GM19395 (cell line): ENCODE data around the gene CDR2L.
A peak's percentile ranks its signal among the peaks of the same experiment; 100 is the strongest.
"Not testable (repeated sequence)": the region's sequence is repeated elsewhere in the genome, so short reads cannot be mapped to it uniquely, and the experiment has no call there.

ENCODE experiments used
- ATAC-seq: cut with Tn5 transposase; IDR thresholded peaks from one replicate; pipeline ENCODE4 v1.9.1; 2021; ENCODE audit warnings: mild to moderate bottlenecking, moderate library complexity; ENCODE audit not compliant: unreplicated experiment

The CDR2L gene

DNA sequence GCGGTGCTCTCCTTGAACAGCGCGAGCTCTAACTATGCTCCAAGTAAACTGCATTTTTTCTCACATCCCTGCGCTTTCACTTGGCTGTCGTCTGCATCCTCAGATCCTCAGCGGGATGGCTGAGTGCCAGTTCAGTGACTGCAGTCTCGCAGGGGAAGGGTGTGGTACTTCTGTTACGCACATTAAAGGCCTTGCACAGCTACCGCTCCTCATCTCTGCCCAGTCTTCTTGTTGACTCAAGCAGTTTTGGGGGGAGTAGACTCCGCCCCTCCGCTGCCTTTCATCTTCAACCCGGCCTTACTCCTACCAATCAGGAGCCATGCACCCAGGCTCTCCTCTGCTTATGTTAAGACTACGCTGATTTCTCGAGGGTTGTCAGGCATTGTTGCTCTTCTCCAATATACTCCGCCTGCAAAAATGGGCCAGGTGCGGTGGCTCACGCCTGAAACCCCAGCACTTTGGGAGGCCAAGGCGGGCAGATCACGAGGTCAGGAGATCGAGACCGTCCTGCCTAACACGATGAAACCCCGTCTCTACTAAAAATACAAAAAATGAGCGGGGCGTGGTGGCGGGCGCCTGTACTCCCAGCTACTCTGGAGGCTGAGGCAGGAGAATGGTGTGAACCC, 49.3 kb downstream of the CDR2L start:
- no peak for ATAC-seq

GRCh38 chr17:75039238-75039637, 51.8 kb downstream of the CDR2L start:
- ATAC-seq, result no peak

DNA sequence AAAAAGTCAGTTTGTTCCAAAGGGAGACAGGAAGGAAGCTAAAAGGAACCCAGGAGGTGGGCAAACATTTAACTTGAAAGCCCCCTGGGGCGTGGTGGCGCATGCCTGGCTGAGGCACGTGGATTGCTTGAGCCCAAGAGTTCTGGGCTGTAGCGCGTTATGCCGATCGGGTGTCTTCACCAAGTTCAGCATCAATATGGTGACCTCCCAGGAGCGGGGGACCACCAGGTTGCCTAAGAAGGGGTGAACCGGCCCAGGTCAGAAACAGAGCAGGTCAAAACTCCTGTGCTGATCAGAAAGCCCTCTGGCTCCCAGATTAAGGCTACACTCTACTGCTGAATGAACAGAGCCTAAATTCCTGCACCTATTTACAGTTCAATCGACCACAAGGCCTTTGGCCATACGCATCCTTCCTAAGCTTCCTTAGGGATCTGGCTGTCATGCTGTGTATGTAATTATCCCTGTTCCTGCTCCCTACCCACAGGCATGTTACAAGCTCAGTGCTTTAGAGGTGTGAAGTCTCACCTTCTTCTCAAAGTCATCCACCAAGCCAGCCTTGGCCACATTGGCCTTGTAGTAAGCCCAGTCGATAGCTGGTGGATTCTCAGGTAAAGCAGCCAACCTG, 54.3 kb downstream of the CDR2L start:
- no peak for ATAC-seq

GRCh38 chr17:75043789-75044188, 56.4 kb downstream of the CDR2L start:
- ATAC-seq, result not testable (repeated sequence)

- no peak for ATAC-seq
These were observed 57.3 kb downstream of the CDR2L start for GRCh38 chr17:75044716-75045115.

- not testable (repeated sequence) for ATAC-seq
These were observed 58.5 kb downstream of the CDR2L start for GRCh38 chr17:75045946-75046406.

DNA sequence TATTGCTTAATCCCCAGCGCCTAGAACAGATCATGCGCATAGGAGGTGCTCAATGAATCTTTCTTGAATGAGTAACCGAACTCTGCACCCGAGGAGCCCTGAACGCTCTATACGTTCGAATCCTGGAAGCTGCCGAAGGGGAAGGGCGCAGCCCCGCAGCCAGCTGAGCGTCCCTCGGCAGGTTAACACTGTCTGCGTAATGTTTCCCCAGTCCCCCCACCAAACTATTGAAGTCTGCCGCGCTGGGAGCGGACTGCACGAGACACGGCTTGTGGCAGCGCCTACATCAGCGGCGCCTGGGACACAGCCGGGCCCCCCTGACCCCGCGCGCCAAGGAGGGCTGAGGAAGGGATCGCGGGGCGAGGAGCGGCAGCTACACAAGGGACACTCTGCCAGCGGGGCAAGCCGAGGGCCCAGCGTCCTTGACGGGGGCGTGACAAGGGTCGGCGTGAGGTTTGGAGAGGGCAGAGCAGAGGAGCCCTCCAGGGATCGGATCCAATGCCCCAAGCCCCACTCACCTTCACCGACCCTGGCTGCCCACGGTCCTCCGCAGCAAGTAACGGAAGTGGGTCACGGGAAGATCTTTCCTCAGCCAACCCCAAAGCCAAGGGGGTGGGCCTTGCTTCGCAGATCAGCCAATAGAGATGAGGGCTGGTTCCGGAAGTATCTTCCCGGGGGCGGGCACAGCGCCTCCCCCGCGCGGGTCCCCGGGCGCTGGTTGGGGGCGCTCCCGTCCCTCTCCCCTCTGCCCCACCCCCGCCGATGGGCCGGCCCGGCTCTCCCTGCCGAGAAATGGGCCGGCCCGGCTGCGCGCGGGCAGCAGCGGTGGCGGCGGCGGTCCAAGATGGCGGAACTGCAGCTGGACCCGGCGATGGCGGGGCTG, 59.2 kb downstream of the CDR2L start, which contains the start of the genes ATP5PD and KCTD2:
TSS of gene ATP5PD (minus strand) at position 563 of the 883 bp plus-strand sequence. CDS start 4,319 bp downstream, outside the sequence.
TSS of gene KCTD2 (plus strand) at position 819 of the 883 bp plus-strand sequence. CDS start at position 845, 26 bp downstream.
- peak; percentile 95 for ATAC-seq

GRCh38 chr17:75047398-75048098, 60.1 kb downstream of the CDR2L start:
- peak; percentile 20 for ATAC-seq

DNA sequence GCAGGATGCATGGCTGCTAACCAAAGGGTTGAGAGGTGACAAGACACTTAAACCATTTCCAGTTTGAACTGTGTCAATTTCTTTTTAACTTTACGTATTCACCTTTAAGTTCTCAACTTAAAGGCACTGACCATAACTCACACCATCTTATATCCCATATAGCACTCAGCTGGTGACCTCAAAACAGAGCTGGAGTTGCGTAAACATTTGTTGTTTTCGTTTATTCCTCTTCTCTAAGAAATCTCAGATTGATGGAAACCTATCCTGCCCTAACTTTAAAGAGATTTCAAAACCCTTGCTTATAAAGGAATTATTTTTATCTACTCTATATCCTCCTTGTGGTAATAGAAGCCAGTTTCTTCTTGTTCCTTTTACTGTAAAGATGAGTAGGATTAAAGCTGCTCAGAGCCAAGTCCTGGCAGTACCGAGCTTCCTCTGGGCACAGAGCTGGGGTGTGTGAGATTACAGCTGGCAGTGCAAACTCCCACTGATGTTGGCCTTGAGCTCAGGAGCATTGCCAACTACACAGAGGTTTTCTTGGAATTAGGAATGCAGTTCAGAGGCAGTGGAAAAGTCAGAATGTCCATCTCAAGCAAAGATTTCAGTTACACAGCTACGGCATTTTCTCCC, 60.9 kb downstream of the CDR2L start:
- no peak for ATAC-seq

- no peak for ATAC-seq
These were observed 61.6 kb downstream of the CDR2L start for GRCh38 chr17:75049057-75049456.

DNA sequence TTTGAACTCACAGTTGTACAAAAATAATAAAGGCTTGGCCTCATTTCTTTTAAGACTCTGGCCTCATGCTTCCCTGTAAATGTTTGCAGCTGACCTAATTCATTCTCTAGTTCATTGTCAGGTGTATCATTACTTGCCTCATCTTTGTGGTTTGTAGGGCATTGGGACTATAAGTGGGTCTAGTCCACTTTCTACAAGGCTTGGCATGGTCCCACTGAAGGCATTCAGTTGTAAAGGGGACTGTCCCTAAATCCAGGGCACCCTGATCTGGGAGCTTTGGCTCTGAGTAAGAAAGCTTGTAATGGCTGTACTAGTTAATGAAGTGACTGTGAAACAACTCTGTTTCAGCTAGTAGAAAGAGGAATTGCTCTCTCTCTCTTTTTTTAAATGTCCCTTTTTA, 62.3 kb downstream of the CDR2L start:
- ATAC-seq, result no peak

- no peak for ATAC-seq
These were observed 64.5 kb downstream of the CDR2L start for GRCh38 chr17:75051941-75052340.
